Measurements from ENCODE around the gene ISLR. TPM values are rescaled to one million over a fixed set of nuclear protein-coding genes. Genes with fewer than 3 reads are reported as not detected.

ISLR gene
- total and polyA plus RNA-seq, 2 donors (not counting 1 experiment from before 2014, with no cell fraction given) = 14.0 to 17.3 TPM

DNA sequence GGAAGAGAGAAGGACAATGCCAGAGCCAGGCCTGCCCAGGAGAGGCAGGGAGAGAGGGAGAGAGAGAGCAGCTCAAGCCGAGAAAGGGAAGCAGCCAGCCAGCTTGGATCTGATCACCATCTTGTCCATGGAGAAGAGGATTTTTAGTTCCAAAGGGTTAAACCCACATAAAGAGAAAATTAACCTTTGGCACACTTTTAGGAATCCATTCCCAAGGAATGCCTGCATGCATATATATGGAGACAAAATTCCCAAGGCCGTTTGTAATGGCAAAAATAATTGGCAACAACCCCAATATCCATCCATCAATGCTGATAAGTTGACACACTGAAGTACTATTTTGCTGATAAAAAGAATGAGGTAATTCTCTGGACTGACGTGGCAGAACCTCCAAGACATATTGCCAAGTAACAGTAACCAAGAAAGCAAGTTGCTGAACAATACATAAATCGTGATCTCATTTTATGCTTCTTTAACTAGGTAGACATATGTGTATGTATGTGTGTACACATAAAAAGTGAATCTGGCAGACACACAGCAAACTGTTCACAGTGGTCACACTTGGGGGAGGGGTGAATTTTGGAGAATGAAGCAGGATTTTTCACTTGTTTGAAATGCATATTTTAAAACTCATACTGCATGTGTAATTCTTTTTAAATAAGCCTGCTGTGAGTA is 36.6 kb downstream of the ISLR start:
- H3K27ac ChIP-seq (ENCODE audit: insufficient read depth, low read length) = no peak overlapping the region

GRCh38 chr15:74210729-74211128 is 37.2 kb downstream of the ISLR start:
- H3K9me3 ChIP-seq (ENCODE audit: control insufficient read depth, insufficient read depth, low read depth, low read length) = no peaks in the 10 kb centered on the region
- peaks cover 5% of the 10 kb centered on the region for H3K27me3 ChIP-seq (ENCODE audit: control insufficient read depth, insufficient read depth, low read length)
- H3K9ac ChIP-seq (ENCODE audit: insufficient read depth, low read length) = no peak overlapping the region
- no peak overlapping the region for H3K27ac ChIP-seq (ENCODE audit: insufficient read depth, low read length)
- H3K4me2 ChIP-seq (ENCODE audit: extremely low read depth, insufficient read depth, low read length) = no peak overlapping the region
- no peak overlapping the region for H3K4me3 ChIP-seq (replicated peaks in 1 of 4; ENCODE audit: control extremely low read depth in 1 of 4, insufficient read depth in 1 of 4, low read depth in 3 of 4, low read length in 4 of 4)
- no peak for TF ChIP-seq EZH2 (IDR thresholded peaks at IDR 0.05; ENCODE audit: low read length, missing control alignments)
- TF ChIP-seq CTCF (conservative IDR thresholded peaks at IDR 0.05 in 1 of 2, IDR thresholded peaks at IDR 0.05 in 1 of 2; ENCODE audit: low read depth in 1 of 2, low read length in 2 of 2) = no peak
- no peaks in the 10 kb centered on the region for H4K20me1 ChIP-seq (ENCODE audit: control insufficient read depth, extremely low read depth, insufficient read depth, low read length)
- H3K36me3 ChIP-seq (ENCODE audit: control insufficient read depth, insufficient read depth, low read length) = no peaks in the 10 kb centered on the region
- no peak overlapping the region for H2AFZ ChIP-seq (ENCODE audit: low read length)
- no peaks in the 10 kb centered on the region for H3K4me1 ChIP-seq (ENCODE audit: control insufficient read depth, extremely low read depth, insufficient read depth, low read length)
- no peaks in the 10 kb centered on the region for H3K79me2 ChIP-seq (ENCODE audit: control insufficient read depth, insufficient read depth, low read length)
- DNase-seq (ENCODE audit: low read depth in 2 of 2) = no peak

More for the DNA sequence above, 36.6 kb downstream of the ISLR start:
- Histone ChIP-seq H3K4me3 (replicated peaks in 1 of 4; ENCODE audit: control extremely low read depth in 1 of 4, insufficient read depth in 1 of 4, low read depth in 3 of 4, low read length in 4 of 4) (no peak overlapping the region), H3K27me3 (ENCODE audit: control insufficient read depth, insufficient read depth, low read length) (peaks cover 5% of the 10 kb centered on the region), H4K20me1 (ENCODE audit: control insufficient read depth, extremely low read depth, insufficient read depth, low read length) (no peaks in the 10 kb centered on the region), H2AFZ (ENCODE audit: low read length) (no peak overlapping the region), H3K4me2 (ENCODE audit: extremely low read depth, insufficient read depth, low read length) (no peak overlapping the region), H3K36me3 (ENCODE audit: control insufficient read depth, insufficient read depth, low read length) (no peaks in the 10 kb centered on the region), H3K79me2 (ENCODE audit: control insufficient read depth, insufficient read depth, low read length) (no peaks in the 10 kb centered on the region), H3K4me1 (ENCODE audit: control insufficient read depth, extremely low read depth, insufficient read depth, low read length) (no peaks in the 10 kb centered on the region), H3K9ac (ENCODE audit: insufficient read depth, low read length) (no peak overlapping the region), H3K9me3 (ENCODE audit: control insufficient read depth, insufficient read depth, low read depth, low read length) (no peaks in the 10 kb centered on the region)
- TF ChIP-seq CTCF (conservative IDR thresholded peaks at IDR 0.05 in 1 of 2, IDR thresholded peaks at IDR 0.05 in 1 of 2; ENCODE audit: low read depth in 1 of 2, low read length in 2 of 2) (no peak), EZH2 (IDR thresholded peaks at IDR 0.05; ENCODE audit: low read length, missing control alignments) (no peak)
- peak; percentile 71 to 99 for DNase-seq (ENCODE audit: low read depth in 2 of 2)

GRCh38 chr15:74211656-74212055 is 38.1 kb downstream of the ISLR start:
- H4K20me1 ChIP-seq (ENCODE audit: control insufficient read depth, extremely low read depth, insufficient read depth, low read length) = no peaks in the 10 kb centered on the region
- H3K36me3 ChIP-seq (ENCODE audit: control insufficient read depth, insufficient read depth, low read length) = no peaks in the 10 kb centered on the region
- no peaks in the 10 kb centered on the region for H3K9me3 ChIP-seq (ENCODE audit: control insufficient read depth, insufficient read depth, low read depth, low read length)
- H3K9ac ChIP-seq (ENCODE audit: insufficient read depth, low read length) = no peak overlapping the region
- no peak overlapping the region for H3K4me2 ChIP-seq (ENCODE audit: extremely low read depth, insufficient read depth, low read length)
- no peak overlapping the region for H3K4me3 ChIP-seq (replicated peaks in 1 of 4; ENCODE audit: control extremely low read depth in 1 of 4, insufficient read depth in 1 of 4, low read depth in 3 of 4, low read length in 4 of 4)
- peaks cover 5% of the 10 kb centered on the region for H3K27me3 ChIP-seq (ENCODE audit: control insufficient read depth, insufficient read depth, low read length)
- TF ChIP-seq EZH2 (IDR thresholded peaks at IDR 0.05; ENCODE audit: low read length, missing control alignments) = no peak
- H3K27ac ChIP-seq (ENCODE audit: insufficient read depth, low read length) = no peak overlapping the region
- no peaks in the 10 kb centered on the region for H3K4me1 ChIP-seq (ENCODE audit: control insufficient read depth, extremely low read depth, insufficient read depth, low read length)
- DNase-seq (ENCODE audit: low read depth in 2 of 2) = no peak
- no peak overlapping the region for H2AFZ ChIP-seq (ENCODE audit: low read length)
- H3K79me2 ChIP-seq (ENCODE audit: control insufficient read depth, insufficient read depth, low read length) = no peaks in the 10 kb centered on the region

Data from fibroblast of lung (primary cell).